ENCODE data around the gene KCNG2. TPM values are rescaled to one million over a fixed set of nuclear protein-coding genes. Genes with fewer than 3 reads are reported as not detected.

The KCNG2 gene
- total and polyA plus RNA-seq, 12 donors = 0.06 to 2.9 (median 0.50) TPM; not detected in 3

DNA sequence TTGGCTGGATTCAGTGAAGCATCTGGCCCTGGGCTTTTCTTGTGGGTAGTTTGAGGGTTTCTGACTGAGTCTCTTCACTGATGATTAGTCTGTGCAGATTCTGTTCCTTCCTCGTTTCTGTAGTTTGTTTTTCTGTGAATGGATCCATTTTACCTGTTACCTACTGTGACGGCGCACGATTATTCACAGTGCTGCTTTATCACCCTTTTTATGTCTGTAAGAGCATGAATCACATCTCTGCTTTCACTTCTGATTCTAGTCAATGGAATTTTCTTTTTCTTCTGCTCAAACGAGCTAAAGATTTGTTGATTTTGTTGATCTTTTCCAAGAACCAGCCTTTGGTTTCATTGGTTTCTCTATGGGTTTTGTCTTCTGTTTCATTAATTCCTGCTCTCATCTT is 92.9 kb downstream of the KCNG2 start:
- intact Hi-C loops (cut with DNase I) = loop anchor here in 1 of 2 donors (5.0 kb wide), 1 partner anchor 188 kb away; no protein-coding TSS in a partner anchor
- DNase-seq = no peak
- Histone ChIP-seq H3K4me1 (replicated peaks in 1 of 2) (no peaks in the 10 kb centered on the region), H3K36me3 (replicated peaks in 1 of 2) (no peaks in the 10 kb centered on the region), H3K27ac (no peak overlapping the region), H3K9me3 (replicated peaks in 1 of 3) (peaks cover 0 to 16% (median 0%) of the 10 kb centered on the region in 3 donors), H3K4me3 (no peak overlapping the region), H3K27me3 (no peaks in the 10 kb centered on the region)
- TF ChIP-seq CTCF (IDR thresholded peaks at IDR 0.05) = no peak
- no peak for TF ChIP-seq POLR2A (IDR thresholded peaks at IDR 0.05)
- WGBS, 4 donors = 74 to 86% (median 78%) methylated on average over 5 of the region's 5 CpGs

DNA sequence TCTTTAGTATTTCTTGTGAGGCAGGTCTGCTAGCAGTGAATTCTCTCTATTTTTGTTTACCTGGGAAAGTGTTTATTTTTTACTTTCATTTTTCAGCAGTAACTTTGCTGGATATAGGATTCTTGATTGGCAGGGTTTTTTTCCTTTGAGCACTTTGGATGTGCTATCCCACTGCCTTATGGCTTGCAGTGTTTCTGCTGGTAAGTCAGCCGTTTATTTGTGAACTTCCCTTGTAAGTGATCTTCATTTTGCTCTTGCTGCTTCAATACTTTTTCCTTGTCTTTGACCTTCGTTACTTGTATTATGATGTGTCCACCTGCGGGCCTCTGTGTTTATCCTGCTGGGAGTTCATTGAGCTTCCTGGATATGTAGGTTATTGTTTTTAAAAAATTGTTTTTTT is 99.0 kb downstream of the KCNG2 start:
- Histone ChIP-seq H3K4me3 (no peak overlapping the region), H3K27me3 (no peaks in the 10 kb centered on the region), H3K4me1 (replicated peaks in 1 of 2) (no peaks in the 10 kb centered on the region), H3K27ac (no peak overlapping the region), H3K36me3 (replicated peaks in 1 of 2) (no peaks in the 10 kb centered on the region), H3K9me3 (replicated peaks in 1 of 3) (peaks cover 0 to 31% (median 0%) of the 10 kb centered on the region in 3 donors)
- 64 to 100% (median 80%) methylated on average over 3 of the region's 3 CpGs for WGBS, 4 donors
- no peak for TF ChIP-seq POLR2A (IDR thresholded peaks at IDR 0.05)
- no peak for TF ChIP-seq CTCF (IDR thresholded peaks at IDR 0.05)
- DNase-seq = no peak
- intact Hi-C loops (cut with DNase I) = no loop called here

DNA sequence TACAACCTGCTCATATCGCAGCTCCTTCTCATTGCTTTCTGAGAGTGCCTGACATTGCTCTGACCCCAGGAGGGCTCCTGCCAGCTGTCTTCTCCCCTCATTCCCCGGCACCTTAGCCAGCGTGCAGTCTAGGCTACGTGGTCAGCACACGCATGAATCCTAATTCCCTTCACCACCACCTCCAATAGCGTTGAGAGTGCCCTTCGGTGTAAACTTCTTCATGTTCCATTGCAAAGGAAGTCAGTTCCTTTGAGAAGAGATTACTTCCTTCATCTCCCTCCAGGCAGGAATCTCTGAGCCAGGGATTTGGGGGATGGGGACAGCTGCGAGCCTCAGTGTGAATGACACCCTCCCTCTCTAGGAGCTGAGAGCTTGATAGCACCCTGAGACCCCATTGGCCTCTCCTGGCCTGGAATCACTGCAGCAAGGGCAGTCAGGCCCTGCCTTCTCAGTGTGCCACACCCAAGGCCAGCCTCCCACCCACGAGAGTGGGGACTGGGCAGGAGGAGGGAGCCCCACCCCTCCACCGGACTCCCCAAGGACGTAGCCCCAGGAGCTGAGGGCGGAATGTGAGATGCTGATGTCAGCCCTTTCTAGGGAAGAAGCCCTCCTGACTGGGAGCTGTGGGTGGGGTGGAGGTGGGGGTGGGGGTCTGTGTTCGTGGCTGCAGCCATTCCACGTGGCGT is 100.3 kb downstream of the KCNG2 start:
- Histone ChIP-seq H3K4me1 (replicated peaks in 1 of 2) (no peaks in the 10 kb centered on the region), H3K27me3 (no peaks in the 10 kb centered on the region), H3K9me3 (replicated peaks in 1 of 3) (peaks cover 0 to 25% (median 0%) of the 10 kb centered on the region in 3 donors), H3K27ac (no peak overlapping the region), H3K4me3 (no peak overlapping the region), H3K36me3 (replicated peaks in 1 of 2) (peaks cover 0 to under 1% of the 10 kb centered on the region in 2 donors)
- peak in 1 of 7 donors; percentile 36 for DNase-seq
- no peak for TF ChIP-seq CTCF (IDR thresholded peaks at IDR 0.05)
- no peak for TF ChIP-seq POLR2A (IDR thresholded peaks at IDR 0.05)
- 90 to 98% (median 94%) methylated on average over 10 to 15 of the region's 15 CpGs for WGBS, 4 donors
- intact Hi-C loops (cut with DNase I) = no loop called here

- WGBS, 4 donors = 61 to 94% (median 77%) methylated on average over 40 to 70 of the region's 70 CpGs
- peak in 1 of 7 donors; percentile 41 for DNase-seq
- H3K9me3 ChIP-seq (replicated peaks in 1 of 3) = peaks cover 0 to 20% (median 0%) of the 10 kb centered on the region in 3 donors
Measured at GRCh38 chr18:79898952-79899608, 101.3 kb downstream of the KCNG2 start.

More at GRCh38 chr18:79898952-79899608, 101.3 kb downstream of the KCNG2 start:
- H3K4me1 ChIP-seq (replicated peaks in 1 of 2) = no peaks in the 10 kb centered on the region
- H3K4me3 ChIP-seq = no peak overlapping the region
- TF ChIP-seq CTCF (IDR thresholded peaks at IDR 0.05) = no peak
- TF ChIP-seq POLR2A (IDR thresholded peaks at IDR 0.05) = no peak
- H3K36me3 ChIP-seq (replicated peaks in 1 of 2) = peaks cover 0 to 9% of the 10 kb centered on the region in 2 donors
- H3K27ac ChIP-seq = no peak overlapping the region
- no peaks in the 10 kb centered on the region for H3K27me3 ChIP-seq
- intact Hi-C loops (cut with DNase I) = no loop called here
